Myometrial cell (primary cell): Measurements from ENCODE around the gene ARG2. TPM values are rescaled to one million over a fixed set of nuclear protein-coding genes. Genes with fewer than 3 reads are reported as not detected.

Experiments used
- total RNA-seq: library from RNA; depleted of rRNA; stranded (reverse); fragments of >200 nt; gene quantifications from 2 replicates; pipeline ENCODE4 v1.2.3, GENCODE V29; 2015

Gene ARG2
- total RNA-seq: 5.5 and 9.0 TPM in 2 replicates

GRCh38 chr14:67619446-67620216 lies at the start of gene ARG2:
ARG2 (plus strand) TSS chr14:67619920; CDS start chr14:67619978, 58 bp downstream.

GRCh38 chr14:67599698-67600561 lies 19.8 kb upstream of the ARG2 start, which contains the start of gene PIGH:
PIGH (minus strand) TSS chr14:67600268; CDS start chr14:67600203, 65 bp downstream.

GRCh38 chr14:67674480-67675218 lies 54.9 kb downstream of the ARG2 start, which contains the start of gene VTI1B:
VTI1B (minus strand) TSS chr14:67674632; CDS start chr14:67674489, 143 bp downstream.

GRCh38 chr14:67695394-67695949 lies 75.8 kb downstream of the ARG2 start, which contains the start of gene RDH11:
RDH11 (minus strand) TSS chr14:67695764; CDS start chr14:67695703, 61 bp downstream.

Other genes starting within 250 kb of the ARG2 start
- 11.9 and 24.8 TPM in 2 replicates for gene PLEK2, start 207.8 kb upstream of the ARG2 start, total RNA-seq
- 0.58 and 0.71 TPM in 2 replicates for gene TMEM229B, start 131.2 kb upstream of the ARG2 start, total RNA-seq
- gene PLEKHH1, start 86.6 kb upstream of the ARG2 start, total RNA-seq: under 0.01 TPM in 1 of 2 replicates, not detected in the other
- 6.1 and 12.2 TPM in 2 replicates for gene PIGH, start 19.7 kb upstream of the ARG2 start, total RNA-seq
- 39.9 and 46.1 TPM in 2 replicates for gene VTI1B, start 54.7 kb downstream of the ARG2 start, total RNA-seq
- 167 and 182 TPM in 2 replicates for gene RDH11, start 75.8 kb downstream of the ARG2 start, total RNA-seq
- 0.18 TPM in 1 of 2 replicates, not detected in the other for gene RDH12, start 82.0 kb downstream of the ARG2 start, total RNA-seq
- gene ZFYVE26, start 196.7 kb downstream of the ARG2 start, total RNA-seq: 7.8 and 15.2 TPM in 2 replicates
- gene RAD51B, start 199.9 kb downstream of the ARG2 start, total RNA-seq: 15.3 and 18.4 TPM in 2 replicates